Aorta (tissue), 5 donors: Measurements from ENCODE around the gene MRAP. TPM values are rescaled to one million over a fixed set of nuclear protein-coding genes. Genes with fewer than 3 reads are reported as not detected.
"Not testable (repeated sequence)": the region's sequence is repeated elsewhere in the genome, so short reads cannot be mapped to it uniquely, and the experiment has no call there.

Source experiments
- ATAC-seq: fragments of 200-7000 bp; cut with Tn5 transposase; one replicate; pipeline ENCODE4 v1.9.1; 2022; ENCODE audit warnings: moderate library complexity; ENCODE audit not compliant: low FRiP score
- DNase-seq, 2 donors: peaks; one replicate each; pipeline ENCODE4 v3.0.0-alpha.2; 2020
- H3K27ac ChIP-seq, 2 donors: one replicate each; pipeline ENCODE4 v1.5.1; 2013; ENCODE audit warnings: low read length in 2 of 2, mild to moderate bottlenecking in 2 of 2, moderate library complexity in 2 of 2, control low read depth in 1 of 2, inconsistent platforms in 1 of 2, low read depth in 1 of 2
- H3K27me3 ChIP-seq, 2 donors: one replicate each; pipeline ENCODE4 v1.6.1; 2013; ENCODE audit warnings: control low read depth in 1 of 2, low read length in 1 of 2, mild to moderate bottlenecking in 1 of 2, moderate library complexity in 1 of 2; ENCODE audit not compliant: insufficient read depth in 2 of 2, control insufficient read depth in 1 of 2
- H3K36me3 ChIP-seq, 2 donors: one replicate each; pipeline ENCODE4 v1.6.1; 2013; ENCODE audit warnings: control low read depth in 1 of 2, low read length in 1 of 2, mild to moderate bottlenecking in 1 of 2; ENCODE audit not compliant: insufficient read depth in 2 of 2, control insufficient read depth in 1 of 2
- H3K4me1 ChIP-seq, 2 donors: one replicate each; pipeline ENCODE4 v1.6.1; 2013; ENCODE audit warnings: low read length in 2 of 2, control low read depth in 1 of 2, mild to moderate bottlenecking in 1 of 2, moderate library complexity in 1 of 2; ENCODE audit not compliant: insufficient read depth in 2 of 2, control insufficient read depth in 1 of 2
- H3K4me3 ChIP-seq, 2 donors: one replicate each; pipeline ENCODE4 v1.5.1; 2013; ENCODE audit warnings: low read length in 2 of 2, control low read depth in 1 of 2, mild to moderate bottlenecking in 1 of 2
- H3K9me3 ChIP-seq: one replicate; pipeline ENCODE4 v1.6.1; 2013; ENCODE audit warnings: mild to moderate bottlenecking, low read length; ENCODE audit not compliant: control insufficient read depth
- WGBS, 2 donors: extraction: QIAGEN DNeasy Blood & Tissue Kit; methylation state at CpG; one replicate each; pipeline ENCODE4 v1.1.7; 2013; 5-methylcytosine and 5-hydroxymethylcytosine counted together
- intact Hi-C, 2 donors: fragments of 100-400 bp; cut with DNase I; formaldehyde crosslinking; loops; one replicate each; pipeline versions ENCODE4 v1.14.2 to v1.15.0; 2022
- polyA plus RNA-seq, 2 donors: library from polyadenylated mRNA; stranded (reverse); fragments of 200-250 nt; gene quantifications; one replicate each; pipeline ENCODE4 v1.2.3, GENCODE V29; 2013
- total RNA-seq, 2 donors: library from RNA; stranded (reverse); fragmentation: NEBNext Ultra II Directional; extraction: Animal tissue kit (Norgen Biotek cat#: 25700); gene quantifications; one replicate each; pipeline ENCODE4 v1.2.1, GENCODE V29; 2021
- donor health status: healthy with polysubstance abuse.
- donor health status: Bipolar disorder and iron deficiency.
- donor health status: DM: no; HTN: no; CAD: no.
- donor health status: DM: no; HTN: no; CAD: no.
- donor health status: DM: yes; HTN: yes; CAD: no.

Gene MRAP
- total and polyA plus RNA-seq, 4 donors, result 0.38 to 0.42 TPM; not detected in 2

DNA sequence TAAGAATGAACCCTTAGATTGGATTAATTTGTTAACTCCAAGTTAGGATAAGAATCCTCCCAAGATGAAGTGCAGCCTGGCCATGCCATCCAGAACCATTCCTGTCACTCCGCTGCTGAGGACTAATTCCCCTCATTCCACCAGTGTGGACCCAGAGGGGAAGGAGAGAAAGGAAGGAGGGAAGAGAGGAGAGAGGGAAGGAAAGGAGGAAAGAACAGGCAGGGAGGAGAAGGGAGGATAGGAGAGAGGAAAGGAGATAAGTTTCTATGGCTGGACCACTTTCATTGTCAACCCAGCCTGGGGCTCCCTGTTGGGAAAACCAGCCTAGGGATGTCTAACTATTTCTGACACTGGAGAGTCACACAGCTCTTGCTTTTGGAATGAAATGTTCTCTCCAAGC is 4.7 kb downstream of the MRAP start:
- intact Hi-C loops, result no loop called here
- no peaks in the 10 kb centered on the region for H3K36me3 ChIP-seq
- WGBS, 2 donors, result 94 to 95% methylated on average over 1 of the region's 1 CpG

DNA sequence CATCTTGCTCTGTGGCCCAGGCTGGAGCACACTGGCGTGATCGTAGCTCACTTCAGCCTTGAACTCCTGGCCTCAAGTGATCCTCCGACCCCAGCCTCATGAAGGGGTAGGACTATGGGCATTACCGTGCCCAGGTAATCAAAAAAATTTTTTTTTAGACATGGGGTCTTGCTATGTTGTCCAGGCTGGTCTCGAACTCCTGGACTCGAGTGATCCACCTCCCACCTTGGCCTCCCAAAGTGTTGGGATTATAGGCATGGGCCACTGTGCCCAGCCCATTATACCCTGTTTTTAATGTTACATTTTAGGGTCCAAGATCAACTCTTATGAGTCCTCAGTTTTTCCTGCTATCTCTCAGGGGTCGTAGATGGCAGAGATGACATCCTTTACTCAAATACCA is 6.3 kb downstream of the MRAP start:
- intact Hi-C loops, result no loop called here
- H3K36me3 ChIP-seq, result no peaks in the 10 kb centered on the region
- no peaks in the 10 kb centered on the region for H3K4me1 ChIP-seq
- no peaks in the 10 kb centered on the region for H3K9me3 ChIP-seq
- H3K4me3 ChIP-seq, result no peak overlapping the region
- ATAC-seq (no peak), DNase-seq (no peak)
- H3K27me3 ChIP-seq, result no peaks in the 10 kb centered on the region
- WGBS, 2 donors, result 96 to 99% methylated on average over 7 of the region's 7 CpGs
- H3K27ac ChIP-seq, result no peak overlapping the region

More for the DNA sequence above, 4.7 kb downstream of the MRAP start:
- H3K9me3 ChIP-seq, result no peaks in the 10 kb centered on the region
- DNase-seq, result no peak
- H3K27ac ChIP-seq, result no peak overlapping the region
- no peak overlapping the region for H3K4me3 ChIP-seq
- no peak for ATAC-seq
- no peaks in the 10 kb centered on the region for H3K27me3 ChIP-seq
- no peaks in the 10 kb centered on the region for H3K4me1 ChIP-seq

DNA sequence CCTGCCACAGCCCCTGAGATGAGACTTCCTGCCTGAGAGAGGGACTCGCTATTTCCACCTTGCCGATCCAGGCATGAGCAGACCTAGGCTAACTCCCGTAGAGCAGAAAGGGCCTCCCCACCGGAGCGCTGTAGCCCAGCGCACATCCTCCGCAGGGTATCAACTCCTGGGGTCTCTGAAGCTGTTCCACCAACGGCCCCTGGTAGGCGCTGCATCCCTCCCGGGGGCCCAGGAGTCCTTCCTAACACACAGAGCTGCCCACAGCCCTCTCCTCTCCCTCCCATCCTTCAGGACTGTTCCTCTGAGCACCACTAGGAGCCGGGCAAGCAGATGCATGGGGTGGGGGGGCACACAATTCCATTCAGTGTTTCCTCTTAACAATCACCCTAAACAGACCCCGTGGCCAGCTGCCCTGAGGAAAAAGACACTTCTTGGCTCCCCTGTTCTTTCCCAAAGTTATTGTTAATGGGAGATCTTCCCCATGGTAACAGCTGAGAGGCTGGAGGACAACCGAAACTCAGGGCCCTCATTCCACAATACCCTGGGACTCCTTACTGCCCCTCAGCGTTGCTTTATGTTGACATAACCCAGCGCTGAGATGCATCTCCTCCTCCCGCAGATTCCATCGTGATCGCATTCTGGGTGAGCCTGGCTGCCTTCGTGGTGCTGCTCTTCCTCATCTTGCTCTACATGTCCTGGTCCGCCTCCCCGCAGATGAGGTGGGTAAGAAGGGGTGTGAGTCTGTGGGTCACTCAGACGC is 7.5 kb downstream of the MRAP start:
- intact Hi-C loops, result no loop called here
- H3K36me3 ChIP-seq, result no peaks in the 10 kb centered on the region
- H3K27me3 ChIP-seq, result no peaks in the 10 kb centered on the region
- H3K4me3 ChIP-seq, result no peak overlapping the region
- no peaks in the 10 kb centered on the region for H3K9me3 ChIP-seq
- WGBS, 2 donors, result 54 to 58% methylated on average over 22 of the region's 22 CpGs
- no peak for ATAC-seq
- no peaks in the 10 kb centered on the region for H3K4me1 ChIP-seq
- no peak for DNase-seq
- no peak overlapping the region for H3K27ac ChIP-seq

DNA sequence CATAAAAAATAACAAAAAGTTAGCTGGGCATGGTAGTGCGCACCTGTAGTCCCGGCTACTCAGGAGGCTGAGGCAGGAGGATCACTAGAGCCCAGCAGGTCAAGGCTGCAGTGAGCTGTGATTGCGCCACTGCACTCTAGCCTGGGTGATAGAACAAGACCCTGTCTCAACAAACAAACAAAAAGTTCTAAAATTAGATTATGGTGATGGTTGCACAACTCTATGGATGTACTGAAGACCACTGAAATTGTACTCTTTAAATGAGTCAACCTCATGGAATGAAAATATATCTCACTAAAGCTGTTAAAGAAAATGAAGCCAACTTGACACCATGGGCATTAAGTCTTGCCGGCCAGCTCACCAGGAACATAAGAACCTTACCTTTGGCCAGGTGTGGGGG is 9.1 kb downstream of the MRAP start:
- DNase-seq, result no peak
- Histone ChIP-seq H3K4me1 (no peaks in the 10 kb centered on the region), H3K27me3 (no peaks in the 10 kb centered on the region), H3K4me3 (no peak overlapping the region), H3K9me3 (no peaks in the 10 kb centered on the region), H3K36me3 (peaks cover 0 to 2% of the 10 kb centered on the region in 2 donors), H3K27ac (no peak overlapping the region)
- WGBS, 2 donors, result 98 to 99% methylated on average over 4 of the region's 4 CpGs
- intact Hi-C loops, result no loop called here
- ATAC-seq, result no peak

DNA sequence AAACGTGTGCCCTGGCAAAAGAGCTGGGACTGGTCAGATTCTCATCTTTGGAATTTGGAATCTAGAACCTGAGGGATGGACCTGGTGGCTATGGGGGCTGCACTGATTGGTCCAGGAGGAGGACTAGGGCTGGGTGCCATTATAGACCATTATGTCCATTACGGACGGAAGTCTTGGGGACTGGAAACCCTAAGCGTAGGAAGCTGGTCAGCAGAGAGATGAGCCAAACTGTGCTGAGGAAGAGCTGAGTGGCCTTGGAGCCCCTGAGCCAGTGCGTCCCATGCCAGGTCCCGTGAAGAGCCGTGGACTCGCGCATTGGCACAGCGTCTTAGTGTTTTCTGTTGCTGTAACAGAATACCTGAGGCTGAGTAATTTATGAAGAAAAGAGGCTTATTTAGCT is 10.0 kb downstream of the MRAP start:
- H3K9me3 ChIP-seq, result no peaks in the 10 kb centered on the region
- WGBS, 2 donors, result 93 to 96% methylated on average over 10 of the region's 10 CpGs

DNA sequence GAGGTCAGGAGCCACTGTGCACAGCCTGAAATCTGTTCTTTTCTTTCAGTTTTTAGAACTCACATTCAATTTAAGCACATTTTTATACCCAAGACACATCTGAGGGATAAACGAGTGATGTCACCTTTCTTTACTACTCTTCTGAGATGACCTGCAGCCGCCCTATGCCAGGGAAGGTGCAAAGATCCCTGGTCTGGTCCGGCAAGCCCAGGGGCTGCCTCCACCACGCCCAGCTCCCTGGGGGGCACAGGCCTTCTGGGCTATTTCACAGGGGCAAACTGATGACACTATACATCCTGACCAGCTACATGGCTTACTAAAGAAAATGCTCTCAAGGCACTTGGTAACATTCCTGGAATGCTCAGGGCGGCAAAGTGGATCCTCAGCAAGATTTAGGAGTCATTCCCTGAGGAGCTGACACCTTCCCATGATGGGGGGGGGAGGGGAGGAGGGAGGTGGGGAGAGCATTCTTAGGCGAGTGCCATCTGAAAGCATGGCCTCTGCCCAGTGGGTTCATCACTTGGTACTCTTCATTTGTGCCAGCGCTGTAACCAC is 11.3 kb downstream of the MRAP start:
- H3K27ac ChIP-seq, result no peak overlapping the region
- no peak for ATAC-seq
- WGBS, 2 donors, result 87 to 89% methylated on average over 7 of the region's 7 CpGs
- no peaks in the 10 kb centered on the region for H3K4me1 ChIP-seq
- H3K9me3 ChIP-seq, result no peaks in the 10 kb centered on the region
- no peak for DNase-seq
- peaks cover 4 to 8% of the 10 kb centered on the region in 2 donors for H3K36me3 ChIP-seq
- no peak overlapping the region for H3K4me3 ChIP-seq
- no peaks in the 10 kb centered on the region for H3K27me3 ChIP-seq
- intact Hi-C loops, result no loop called here

More for the DNA sequence above, 10.0 kb downstream of the MRAP start:
- no peaks in the 10 kb centered on the region for H3K27me3 ChIP-seq
- DNase-seq, result no peak
- no peak for ATAC-seq
- H3K4me1 ChIP-seq, result no peaks in the 10 kb centered on the region
- intact Hi-C loops, result no loop called here
- no peak overlapping the region for H3K27ac ChIP-seq
- H3K36me3 ChIP-seq, result peaks cover 2% of the 10 kb centered on the region in 2 donors
- no peak overlapping the region for H3K4me3 ChIP-seq

DNA sequence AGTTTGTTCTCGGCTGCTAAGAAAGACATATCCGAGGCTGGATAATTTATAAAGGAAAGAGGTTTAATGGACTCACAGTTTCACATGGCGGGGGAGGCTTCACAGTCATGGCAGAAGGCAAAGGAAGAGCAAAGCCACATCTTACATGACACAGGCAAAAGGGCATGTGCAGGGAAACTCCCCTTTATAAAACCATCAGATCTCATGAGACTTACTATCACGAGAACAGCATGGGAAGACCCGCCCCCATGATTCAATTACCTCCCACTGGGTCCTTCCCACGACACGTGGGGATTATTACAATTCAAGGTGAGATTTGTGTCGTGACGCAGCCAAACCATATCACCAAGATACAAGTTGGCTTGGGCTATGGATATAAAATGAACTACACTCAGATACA is 12.3 kb downstream of the MRAP start:
- intact Hi-C loops, H3K27ac ChIP-seq: not testable (repeated sequence)

DNA sequence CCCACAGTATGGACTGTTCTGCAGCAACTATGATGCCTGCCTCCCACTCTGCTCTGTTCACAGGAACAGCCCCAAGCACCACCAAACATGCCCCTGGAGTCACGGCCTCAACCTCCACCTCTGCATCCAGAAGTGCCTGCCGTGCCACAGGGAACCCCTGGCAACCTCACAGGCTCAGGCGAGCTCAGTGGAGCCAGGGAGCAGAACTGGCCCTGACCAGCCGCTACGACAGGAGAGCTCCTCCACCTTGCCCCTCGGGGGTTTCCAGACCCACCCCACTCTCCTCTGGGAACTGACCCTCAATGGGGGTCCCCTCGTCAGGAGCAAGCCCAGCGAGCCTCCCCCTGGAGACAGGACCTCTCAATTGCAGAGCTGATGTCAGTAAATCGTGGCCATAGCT is 13.0 kb downstream of the MRAP start:
- WGBS, 2 donors, result 96 to 99% methylated on average over 9 of the region's 9 CpGs
- ATAC-seq (no peak), DNase-seq (no peak)
- no peak overlapping the region for H3K4me3 ChIP-seq
- H3K27ac ChIP-seq, result no peak overlapping the region
- H3K36me3 ChIP-seq, result peaks cover 8 to 10% of the 10 kb centered on the region in 2 donors
- intact Hi-C loops, result no loop called here
- H3K9me3 ChIP-seq, result no peaks in the 10 kb centered on the region
- H3K27me3 ChIP-seq, result no peaks in the 10 kb centered on the region
- H3K4me1 ChIP-seq, result no peaks in the 10 kb centered on the region

More for the DNA sequence above, 12.3 kb downstream of the MRAP start:
- not testable (repeated sequence) for ATAC-seq, H3K4me1 ChIP-seq, DNase-seq, H3K9me3 ChIP-seq, H3K36me3 ChIP-seq, H3K27me3 ChIP-seq, H3K4me3 ChIP-seq
- WGBS, 2 donors, result 92% methylated on average over 9 of the region's 9 CpGs

DNA sequence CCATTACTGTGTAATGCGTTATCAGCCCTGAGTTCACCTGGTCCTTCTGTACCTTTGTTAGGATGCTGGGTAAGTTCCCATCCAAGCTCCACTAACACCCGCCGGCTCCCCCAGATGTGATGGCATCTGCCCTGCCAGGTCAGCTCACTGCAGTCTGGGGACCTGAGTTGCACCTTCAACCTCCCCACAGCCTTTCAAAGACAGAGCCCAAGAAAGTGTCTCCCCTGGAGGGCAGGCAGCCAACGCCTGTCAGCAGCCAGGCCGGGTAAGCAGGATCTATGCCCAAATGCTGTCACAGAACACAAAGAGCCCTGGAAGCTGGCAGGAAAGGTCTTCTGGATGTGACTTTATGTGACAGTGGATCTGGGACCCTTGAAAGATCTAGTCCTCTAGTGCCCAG is 13.7 kb downstream of the MRAP start:
- no peak for ATAC-seq
- peaks cover 8 to 13% of the 10 kb centered on the region in 2 donors for H3K36me3 ChIP-seq

More for the DNA sequence above, 13.7 kb downstream of the MRAP start:
- WGBS, 2 donors, result 73% methylated on average over 5 of the region's 5 CpGs
- H3K27me3 ChIP-seq, result no peaks in the 10 kb centered on the region
- H3K4me1 ChIP-seq, result no peaks in the 10 kb centered on the region
- intact Hi-C loops, result no loop called here
- no peak overlapping the region for H3K4me3 ChIP-seq
- no peaks in the 10 kb centered on the region for H3K9me3 ChIP-seq
- DNase-seq, result no peak
- no peak overlapping the region for H3K27ac ChIP-seq
